WI38 (cell line): ENCODE measurements around the gene RHOF.

Source experiments
- H3K4me3 ChIP-seq: 2 replicates; pipeline ENCODE4 v1.5.1; 2011; ENCODE audit warnings: low read depth, mild to moderate bottlenecking, control low read depth, low read length
- CTCF ChIP-seq: IDR thresholded peaks from 2 replicates; pipeline ENCODE4 v1.5.1; 2012; ENCODE audit warnings: low read depth, mild to moderate bottlenecking, control low read depth, low read length

Gene RHOF

GRCh38 chr12:121812921-121813896 is 19.7 kb upstream of the RHOF start:
- TF ChIP-seq CTCF, result no peak
- peak overlapping the region; percentile 65 for H3K4me3 ChIP-seq

- H3K4me3 ChIP-seq, result peak overlapping the region; percentile 65
- no peak for TF ChIP-seq CTCF
Measured at GRCh38 chr12:121812320-121812871, 18.9 kb upstream of the RHOF start.

- H3K4me3 ChIP-seq, result peak overlapping the region; percentile 65
- peak; percentile 90 for TF ChIP-seq CTCF
Measured at GRCh38 chr12:121811434-121812319, 18.2 kb upstream of the RHOF start.

GRCh38 chr12:121810833-121811433 is 17.4 kb upstream of the RHOF start:
- peak overlapping the region; percentile 65 for H3K4me3 ChIP-seq
- no peak for TF ChIP-seq CTCF

- no peak overlapping the region for H3K4me3 ChIP-seq
- TF ChIP-seq CTCF, result no peak
Measured at GRCh38 chr12:121810234-121810817, 16.8 kb upstream of the RHOF start.

GRCh38 chr12:121809712-121810116 is 16.2 kb upstream of the RHOF start:
- no peak overlapping the region for H3K4me3 ChIP-seq
- TF ChIP-seq CTCF, result no peak
